ENCODE data around the gene CD40LG.

CD40LG gene

GRCh38 chrX:136659174-136659573 lies 11.2 kb downstream of the CD40LG start:
- DNase-seq (ENCODE audit: low read depth), result no peak
- no peak overlapping the region for H3K4me3 ChIP-seq (ENCODE audit: low read length)
- TF ChIP-seq CTCF (conservative IDR thresholded peaks at IDR 0.05; ENCODE audit: low read depth, low read length), result no peak

GRCh38 chrX:136660896-136661295 lies 12.9 kb downstream of the CD40LG start:
- H3K4me3 ChIP-seq (ENCODE audit: low read length), result no peak overlapping the region
- no peak for DNase-seq (ENCODE audit: low read depth)
- no peak for TF ChIP-seq CTCF (conservative IDR thresholded peaks at IDR 0.05; ENCODE audit: low read depth, low read length)

GRCh38 chrX:136662104-136662503 lies 14.1 kb downstream of the CD40LG start:
- no peak for TF ChIP-seq CTCF (conservative IDR thresholded peaks at IDR 0.05; ENCODE audit: low read depth, low read length)
- DNase-seq (ENCODE audit: low read depth), result no peak
- no peak overlapping the region for H3K4me3 ChIP-seq (ENCODE audit: low read length)

GRCh38 chrX:136662976-136663375 lies 15.0 kb downstream of the CD40LG start:
- DNase-seq (ENCODE audit: low read depth), result no peak
- H3K4me3 ChIP-seq (ENCODE audit: low read length), result no peak overlapping the region
- TF ChIP-seq CTCF (conservative IDR thresholded peaks at IDR 0.05; ENCODE audit: low read depth, low read length), result no peak

- DNase-seq (ENCODE audit: low read depth), result no peak
- no peak for TF ChIP-seq CTCF (conservative IDR thresholded peaks at IDR 0.05; ENCODE audit: low read depth, low read length)
- no peak overlapping the region for H3K4me3 ChIP-seq (ENCODE audit: low read length)
Measured at GRCh38 chrX:136665258-136665900, 17.4 kb downstream of the CD40LG start.

GRCh38 chrX:136666088-136666487 lies 18.1 kb downstream of the CD40LG start:
- no peak overlapping the region for H3K4me3 ChIP-seq (ENCODE audit: low read length)
- no peak for TF ChIP-seq CTCF (conservative IDR thresholded peaks at IDR 0.05; ENCODE audit: low read depth, low read length)
- no peak for DNase-seq (ENCODE audit: low read depth)

- H3K4me3 ChIP-seq (ENCODE audit: low read length), result no peak overlapping the region
- DNase-seq (ENCODE audit: low read depth), result no peak
- no peak for TF ChIP-seq CTCF (conservative IDR thresholded peaks at IDR 0.05; ENCODE audit: low read depth, low read length)
Measured at GRCh38 chrX:136667446-136668168, 19.6 kb downstream of the CD40LG start.

Data from retinal pigment epithelial cell (primary cell).